IMR-90 (cell line): Measurements from ENCODE around the gene WRAP73. TPM values are rescaled to one million over a fixed set of nuclear protein-coding genes. Genes with fewer than 3 reads are reported as not detected.

Source experiments
- ATAC-seq: fragments of 200-7000 bp; cut with Tn5 transposase; 2 replicates; pipeline ENCODE4 v1.9.1; 2020; ENCODE audit warnings: low read depth, mild to moderate bottlenecking, moderate library complexity
- BruUV-seq: library from RNA; stranded (reverse); fragments of 400-500 nt; replicated peaks from 2 replicates; lab custom pipeline; 2021; lab: Mats Ljungman, UMichigan
- CTCF ChIA-PET: fragments of 300-600 bp; formaldehyde crosslinking; extraction: SDS; loops from one replicate; lab custom pipeline; 2021; ENCODE audit warnings: antibody characterized with exemption; lab: Yijun Ruan, JAX
- POLR2A ChIA-PET: fragments of 300-600 bp; sonication (Branson Sonifier 250); formaldehyde crosslinking; loops from one replicate; lab custom pipeline; 2022; ENCODE audit warnings: antibody characterized with exemption; ENCODE audit not compliant: unreplicated experiment; lab: Charles Lee
- DNase-seq: peaks from one replicate; pipeline ENCODE4 v3.0.0; 2013
- H2AFZ ChIP-seq: replicated peaks from 2 replicates; pipeline ENCODE3; 2013; ENCODE audit warnings: low read length, mild to moderate bottlenecking; ENCODE audit not compliant: poor library complexity
- H2AK5ac ChIP-seq: 2 replicates; pipeline ENCODE4 v1.6.1; 2013; ENCODE audit warnings: low read depth, low read length, inconsistent platforms
- H2AK9ac ChIP-seq: replicated peaks from 2 replicates; pipeline ENCODE3; 2013; ENCODE audit warnings: mild to moderate bottlenecking, low read depth, low read length, moderate library complexity; ENCODE audit not compliant: poor library complexity
- H2BK120ac ChIP-seq: 2 replicates; pipeline ENCODE4 v1.6.1; 2013; ENCODE audit warnings: low read depth, low read length, inconsistent platforms
- H2BK15ac ChIP-seq: 3 replicates; pipeline ENCODE4 v1.6.1; 2013; ENCODE audit warnings: low read depth, low read length, inconsistent platforms
- H2BK20ac ChIP-seq: 2 replicates; pipeline ENCODE4 v1.6.1; 2013; ENCODE audit warnings: low read depth, mild to moderate bottlenecking, inconsistent platforms, low read length, moderate library complexity
- H2BK5ac ChIP-seq: 2 replicates; pipeline ENCODE4 v1.6.1; 2013; ENCODE audit warnings: mild to moderate bottlenecking, low read depth, low read length, inconsistent platforms; ENCODE audit not compliant: poor library complexity, severe bottlenecking
- H3K14ac ChIP-seq: replicated peaks from 2 replicates; pipeline ENCODE4 v1.6.1; 2013; ENCODE audit warnings: low read depth, low read length, inconsistent platforms
- H3K18ac ChIP-seq: 2 replicates; pipeline ENCODE4 v1.6.1; 2013; ENCODE audit warnings: low read depth, low read length, control low read depth
- H3K23ac ChIP-seq: 2 replicates; pipeline ENCODE4 v1.6.1; 2013; ENCODE audit warnings: low read depth, low read length, inconsistent platforms
- H3K27ac ChIP-seq: 2 replicates; pipeline ENCODE4 v1.5.1; 2013; ENCODE audit warnings: mild to moderate bottlenecking, control low read depth, low read length; ENCODE audit not compliant: insufficient read depth
- H3K27me3 ChIP-seq: 2 replicates; pipeline ENCODE4 v1.6.1; 2013; ENCODE audit warnings: low read length; ENCODE audit not compliant: control insufficient read depth, insufficient read depth
- H3K36me3 ChIP-seq: 2 replicates; pipeline ENCODE4 v1.6.1; 2013; ENCODE audit warnings: low read length, mixed read lengths; ENCODE audit not compliant: control insufficient read depth, insufficient read depth
- H3K4ac ChIP-seq: 2 replicates; pipeline ENCODE4 v1.6.1; 2013; ENCODE audit warnings: low read depth, low read length, inconsistent platforms
- H3K4me1 ChIP-seq: 2 replicates; pipeline ENCODE4 v1.6.1; 2013; ENCODE audit warnings: low read length, mixed read lengths; ENCODE audit not compliant: control insufficient read depth, insufficient read depth
- H3K4me2 ChIP-seq: 2 replicates; pipeline ENCODE4 v1.6.1; 2013; ENCODE audit warnings: low read depth, mild to moderate bottlenecking, control low read depth, low read length, moderate library complexity
- H3K4me3 ChIP-seq: 2 replicates; pipeline ENCODE4 v1.5.1; 2013; ENCODE audit warnings: low read depth, mild to moderate bottlenecking, control low read depth, low read length, moderate library complexity; ENCODE audit not compliant: insufficient read depth
- H3K56ac ChIP-seq: 2 replicates; pipeline ENCODE4 v1.6.1; 2013; ENCODE audit warnings: low read length, inconsistent platforms; ENCODE audit not compliant: insufficient read depth; ENCODE audit errors: extremely low read depth
- H3K79me1 ChIP-seq, 2 experiments: 2 replicates each; pipeline ENCODE4 v1.6.1; 2013; ENCODE audit warnings: low read length in 2 of 2, inconsistent platforms in 1 of 2, low read depth in 1 of 2
- H3K9ac ChIP-seq: 2 replicates; pipeline ENCODE4 v1.6.1; 2013; ENCODE audit warnings: low read depth, low read length, control low read depth
- H3K9me1 ChIP-seq: 2 replicates; pipeline ENCODE4 v1.6.1; 2013; ENCODE audit warnings: low read length, inconsistent platforms; ENCODE audit not compliant: insufficient read depth
- H3K9me3 ChIP-seq: 2 replicates; pipeline ENCODE4 v1.6.1; 2013; ENCODE audit warnings: low read length; ENCODE audit not compliant: control insufficient read depth, insufficient read depth
- H4K20me1 ChIP-seq: 2 replicates; pipeline ENCODE4 v1.6.1; 2013; ENCODE audit warnings: low read length, inconsistent platforms; ENCODE audit not compliant: insufficient read depth
- H4K5ac ChIP-seq: 2 replicates; pipeline ENCODE4 v1.6.1; 2013; ENCODE audit warnings: mild to moderate bottlenecking, low read depth, low read length, control low read depth
- H4K8ac ChIP-seq, 2 experiments: 2 replicates each; pipeline ENCODE4 v1.6.1; 2013; ENCODE audit warnings: low read depth in 2 of 2, low read length in 2 of 2, control low read depth in 1 of 2, inconsistent platforms in 1 of 2
- H4K91ac ChIP-seq: 2 replicates; pipeline ENCODE4 v1.6.1; 2013; ENCODE audit warnings: low read depth, low read length, inconsistent platforms; ENCODE audit not compliant: insufficient read depth
- NFE2L2 ChIP-seq: fragments of 150-350 bp; IDR thresholded peaks from 2 replicates; pipeline ENCODE4 v1.6.1; 2016; ENCODE audit warnings: low read depth, mild to moderate bottlenecking, low read length
- WGBS, 2 experiments: methylation state at CpG; one replicate each; pipeline versions ENCODE4 v1.1.5 to v1.1.7; 2013; ENCODE audit warnings: missing lambda C conversion rate in 2 of 2; ENCODE audit not compliant: insufficient read length in 1 of 2; ENCODE audit errors: extremely low coverage in 2 of 2; 5-methylcytosine and 5-hydroxymethylcytosine counted together
- dilution Hi-C: fragments of 300-500 bp; cut with HindIII; formaldehyde crosslinking; loops from one replicate; pipeline ENCODE4 v1.14.3; 2018; ENCODE audit warnings: low sequenced_read_pairs; ENCODE audit not compliant: unreplicated experiment
- in situ Hi-C: fragments of 300-500 bp; cut with MboI; formaldehyde crosslinking; loops from 3 replicates; pipeline ENCODE4 v1.14.3; 2019; ENCODE audit warnings: low sequenced_read_pairs, inconsistent platforms, mixed read lengths
- intact Hi-C: fragments of 100-400 bp; cut with micrococcal nuclease; formaldehyde crosslinking; loops from 2 replicates; pipeline ENCODE4 v1.10.0; 2022
- polyA plus RNA-seq, 3 experiments: library from polyadenylated mRNA; depleted of rRNA; stranded (reverse); fragments of >200 nt; gene quantifications; 2 replicates each; pipeline ENCODE4 v1.2.3, GENCODE V29; 2012; ENCODE audit warnings: low replicate concordance in 1 of 3
- total RNA-seq: library from RNA; depleted of rRNA; stranded (reverse); fragments of >200 nt; gene quantifications from 2 replicates; pipeline ENCODE4 v1.2.3, GENCODE V29; 2012

WRAP73 gene
- total and polyA plus RNA-seq, 2 of the 4 experiments (the other 2 are of a cell fraction) = 10.8 to 23.6 TPM

GRCh38 chr1:3651930-3652547, 2.1 kb upstream of the WRAP73 start, which contains the start of gene TP73:
TSS of gene TP73 (plus strand) at chr1:3652516. CDS start at chr1:3682366, 29,850 bp downstream.
- ATAC-seq (no peak), DNase-seq (no peak)
- POLR2A ChIA-PET = no interaction called here
- Histone ChIP-seq H3K9me1 (no peaks in the 10 kb centered on the region), H3K79me1 (peaks cover 4 to 10% of the 10 kb centered on the region in 2 experiments), H3K36me3 (peaks cover 3% of the 10 kb centered on the region; the same call in 1 of the 2 replicates), H4K5ac (no peak within 1 kb of the TSS), H3K9ac (no peak within 1 kb of the TSS), H4K91ac (no peak within 1 kb of the TSS), H2BK120ac (no peak within 1 kb of the TSS), H2BK5ac (no peak within 1 kb of the TSS), H2BK20ac (no peak within 1 kb of the TSS), H3K4me1 (no peaks in the 10 kb centered on the region; the same call in 1 of the 2 replicates), H3K4me3 (no peak within 1 kb of the TSS; the same call in 1 of the 2 replicates), H3K27ac (no peak within 1 kb of the TSS), H3K23ac (no peak within 1 kb of the TSS), H3K4me2 (no peak within 1 kb of the TSS; the same call in 1 of the 2 replicates), H3K56ac (no peak within 1 kb of the TSS), H2AK9ac (no peak within 1 kb of the TSS), H3K27me3 (peaks cover 59% of the 10 kb centered on the region), H2AK5ac (no peak within 1 kb of the TSS), H2AFZ (peak within 1 kb of the TSS; percentile 73), H3K14ac (no peak within 1 kb of the TSS), H3K18ac (no peak within 1 kb of the TSS), H3K9me3 (no peaks in the 10 kb centered on the region), H2BK15ac (no peak within 1 kb of the TSS), H4K8ac (no peak within 1 kb of the TSS), H4K20me1 (no peaks in the 10 kb centered on the region; the same call in 1 of the 2 replicates), H3K4ac (no peak within 1 kb of the TSS)
- intact Hi-C loops = no loop called here
- in situ Hi-C loops = no loop called here
- WGBS, 2 experiments = 0% methylated on average over 27 of the region's 80 CpGs; no CpG with 5 or more reads in 1 of the 2 experiments
- CTCF ChIA-PET = no interaction called here
- no TSS peak for BruUV-seq
- no peak for TF ChIP-seq NFE2L2
- dilution Hi-C loops = no loop called here
